Ectodermal cell (in vitro differentiated cells): Measurements from ENCODE around the gene ST6GAL1.

Source experiments
- H3K27ac ChIP-seq: 2 replicates; pipeline ENCODE4 v1.7.0; 2013; ENCODE audit warnings: mild to moderate bottlenecking, low read depth, low read length; ENCODE audit not compliant: insufficient read depth, poor library complexity, severe bottlenecking
- H3K27me3 ChIP-seq: 2 replicates; pipeline ENCODE4 v1.7.0; 2013; ENCODE audit warnings: mild to moderate bottlenecking, low read length; ENCODE audit not compliant: insufficient read depth, control insufficient read depth, poor library complexity, severe bottlenecking
- H3K36me3 ChIP-seq: one replicate; pipeline ENCODE4 v1.7.0; 2013; ENCODE audit warnings: low read length; ENCODE audit not compliant: control insufficient read depth, insufficient read depth
- H3K4me1 ChIP-seq: one replicate; pipeline ENCODE4 v1.7.0; 2013; ENCODE audit warnings: low read length; ENCODE audit not compliant: control insufficient read depth, insufficient read depth
- H3K4me3 ChIP-seq: 2 replicates; pipeline ENCODE4 v1.7.0; 2013; ENCODE audit warnings: low read depth, low read length, control low read depth; ENCODE audit not compliant: insufficient read depth
- H3K9me3 ChIP-seq: 2 replicates; pipeline ENCODE4 v1.7.0; 2013; ENCODE audit warnings: mild to moderate bottlenecking, low read length, moderate library complexity; ENCODE audit not compliant: control insufficient read depth
- WGBS, 2 experiments: methylation state at CpG; one replicate each; pipeline ENCODE4 v1.1.7; 2013; ENCODE audit warnings: missing lambda C conversion rate in 2 of 2; 5-methylcytosine and 5-hydroxymethylcytosine counted together

The ST6GAL1 gene

DNA sequence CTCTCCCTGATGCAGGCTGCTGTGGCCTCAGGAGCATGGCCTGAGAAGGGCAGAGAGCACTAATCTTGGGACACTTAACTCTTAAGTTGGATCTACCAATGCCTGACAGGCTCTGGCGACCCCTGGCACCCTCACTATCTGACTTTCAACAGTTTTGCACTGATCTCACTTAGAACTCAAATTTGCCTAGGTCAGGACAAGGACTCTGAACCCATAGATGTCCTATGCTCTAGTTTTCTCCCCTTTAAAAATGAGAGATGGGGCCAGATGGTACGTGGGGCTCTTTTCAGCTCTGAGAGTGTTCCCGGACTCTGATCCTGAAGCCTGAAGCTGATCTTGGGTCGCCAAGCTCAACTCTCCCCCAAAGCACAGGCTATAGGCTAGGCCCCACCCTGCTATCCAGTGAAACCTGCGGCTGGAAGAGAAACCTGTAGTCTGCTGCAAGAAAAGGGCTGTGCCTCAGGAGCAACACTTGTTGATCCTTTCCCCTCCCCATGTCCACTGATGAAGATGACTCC lies 143.3 kb downstream of the ST6GAL1 start:
- H3K4me1 ChIP-seq = no peaks in the 10 kb centered on the region
- peaks cover 27% of the 10 kb centered on the region for H3K36me3 ChIP-seq
- no peaks in the 10 kb centered on the region for H3K9me3 ChIP-seq
- H3K4me3 ChIP-seq = no peak overlapping the region
- 93% methylated on average over 5 of the region's 5 CpGs for WGBS, 2 experiments
- H3K27ac ChIP-seq = no peak overlapping the region
- no peaks in the 10 kb centered on the region for H3K27me3 ChIP-seq

DNA sequence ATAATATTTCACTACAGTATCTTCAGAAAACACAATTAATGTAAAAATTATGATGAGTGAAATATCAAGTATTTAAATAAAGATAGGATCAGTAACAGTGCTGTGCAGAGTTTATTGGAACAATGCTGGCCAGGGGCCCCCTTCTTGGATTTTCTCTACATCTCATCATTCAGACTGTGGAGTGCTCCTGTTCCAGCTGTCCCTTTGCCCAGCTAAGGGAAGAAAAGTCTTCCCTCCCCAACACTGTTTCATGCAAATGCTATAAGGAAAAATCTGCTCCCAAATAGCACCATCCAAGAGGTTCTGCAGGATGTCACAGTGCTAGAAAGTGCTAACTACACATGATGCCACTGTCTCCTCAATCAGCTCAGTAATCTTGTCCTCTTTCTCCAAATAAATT lies 144.5 kb downstream of the ST6GAL1 start:
- Histone ChIP-seq H3K27ac (no peak overlapping the region), H3K4me3 (no peak overlapping the region), H3K4me1 (no peaks in the 10 kb centered on the region), H3K9me3 (no peaks in the 10 kb centered on the region), H3K27me3 (no peaks in the 10 kb centered on the region), H3K36me3 (peaks cover 26% of the 10 kb centered on the region)

DNA sequence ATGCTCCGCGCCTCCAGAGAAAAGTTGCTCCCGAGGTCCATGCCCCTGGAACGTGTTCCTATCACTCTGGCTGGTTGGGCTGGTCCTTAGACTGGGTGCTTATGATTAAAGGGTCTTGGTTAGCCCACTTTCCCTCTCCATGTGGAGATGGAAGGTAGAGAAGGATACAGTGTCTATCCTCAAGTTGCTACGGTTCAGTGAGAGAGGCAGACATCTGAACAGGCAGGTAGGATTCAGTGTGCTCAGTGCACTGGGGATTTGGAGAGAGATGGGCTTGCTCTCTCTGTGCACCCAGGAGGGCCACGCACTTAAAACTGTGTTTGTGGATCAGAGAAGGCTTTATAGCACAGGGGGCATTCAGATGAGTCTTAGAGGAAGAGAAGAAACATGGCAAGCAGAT lies 146.0 kb downstream of the ST6GAL1 start:
- no peaks in the 10 kb centered on the region for H3K4me1 ChIP-seq
- H3K4me3 ChIP-seq = no peak overlapping the region
- peaks cover 22% of the 10 kb centered on the region for H3K36me3 ChIP-seq
- H3K27me3 ChIP-seq = no peaks in the 10 kb centered on the region
- no peak overlapping the region for H3K27ac ChIP-seq
- H3K9me3 ChIP-seq = no peaks in the 10 kb centered on the region
- 97% methylated on average over 6 of the region's 6 CpGs for WGBS, 2 experiments

DNA sequence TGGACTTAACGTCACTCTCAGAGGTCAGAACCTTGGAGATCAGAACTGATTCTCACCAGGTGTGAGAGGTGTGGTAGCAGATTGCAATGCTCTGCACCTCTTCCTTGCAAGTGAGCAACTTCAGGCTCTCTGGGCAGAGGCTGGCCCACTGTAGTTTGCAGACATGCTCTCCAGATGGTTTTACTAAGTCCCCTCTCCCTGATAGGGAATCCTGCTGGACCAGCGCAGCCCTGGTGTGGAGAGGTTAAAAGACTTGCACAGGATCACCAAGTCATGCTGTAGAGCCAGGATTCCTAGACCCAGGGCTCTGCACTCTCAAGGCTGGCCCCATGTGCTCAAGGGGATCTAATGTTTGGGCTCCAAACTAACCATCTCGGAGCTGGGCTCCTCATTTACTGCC lies 146.8 kb downstream of the ST6GAL1 start:
- no peak overlapping the region for H3K27ac ChIP-seq
- H3K4me1 ChIP-seq = no peaks in the 10 kb centered on the region
- H3K9me3 ChIP-seq = no peaks in the 10 kb centered on the region
- H3K27me3 ChIP-seq = no peaks in the 10 kb centered on the region
- 93 to 96% methylated on average over 3 of the region's 3 CpGs for WGBS, 2 experiments
- H3K36me3 ChIP-seq = peaks cover 22% of the 10 kb centered on the region
- no peak overlapping the region for H3K4me3 ChIP-seq

DNA sequence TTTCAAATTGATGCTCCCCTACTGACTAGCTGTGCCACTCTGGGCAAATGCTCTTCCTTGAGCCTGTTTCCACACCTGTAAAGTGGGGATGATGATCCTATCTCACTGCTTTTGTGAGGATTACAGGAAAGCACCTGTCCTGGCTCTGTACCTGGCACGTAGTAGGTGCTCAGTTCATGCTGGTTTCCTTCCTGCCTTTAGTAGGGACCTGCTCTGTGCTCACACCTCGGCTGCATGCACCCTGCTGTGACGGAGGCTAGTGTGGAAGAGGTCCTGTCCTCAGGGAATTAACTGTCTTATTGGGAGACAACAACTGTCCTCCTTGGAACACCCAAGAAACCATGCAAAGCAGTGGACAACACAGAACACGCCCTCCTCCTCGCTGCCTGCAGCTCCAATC lies 147.2 kb downstream of the ST6GAL1 start:
- WGBS, 2 experiments = 87 to 94% methylated on average over 5 of the region's 5 CpGs
- Histone ChIP-seq H3K27me3 (no peaks in the 10 kb centered on the region), H3K36me3 (peaks cover 22% of the 10 kb centered on the region), H3K4me1 (no peaks in the 10 kb centered on the region), H3K9me3 (no peaks in the 10 kb centered on the region), H3K27ac (no peak overlapping the region), H3K4me3 (no peak overlapping the region)

DNA sequence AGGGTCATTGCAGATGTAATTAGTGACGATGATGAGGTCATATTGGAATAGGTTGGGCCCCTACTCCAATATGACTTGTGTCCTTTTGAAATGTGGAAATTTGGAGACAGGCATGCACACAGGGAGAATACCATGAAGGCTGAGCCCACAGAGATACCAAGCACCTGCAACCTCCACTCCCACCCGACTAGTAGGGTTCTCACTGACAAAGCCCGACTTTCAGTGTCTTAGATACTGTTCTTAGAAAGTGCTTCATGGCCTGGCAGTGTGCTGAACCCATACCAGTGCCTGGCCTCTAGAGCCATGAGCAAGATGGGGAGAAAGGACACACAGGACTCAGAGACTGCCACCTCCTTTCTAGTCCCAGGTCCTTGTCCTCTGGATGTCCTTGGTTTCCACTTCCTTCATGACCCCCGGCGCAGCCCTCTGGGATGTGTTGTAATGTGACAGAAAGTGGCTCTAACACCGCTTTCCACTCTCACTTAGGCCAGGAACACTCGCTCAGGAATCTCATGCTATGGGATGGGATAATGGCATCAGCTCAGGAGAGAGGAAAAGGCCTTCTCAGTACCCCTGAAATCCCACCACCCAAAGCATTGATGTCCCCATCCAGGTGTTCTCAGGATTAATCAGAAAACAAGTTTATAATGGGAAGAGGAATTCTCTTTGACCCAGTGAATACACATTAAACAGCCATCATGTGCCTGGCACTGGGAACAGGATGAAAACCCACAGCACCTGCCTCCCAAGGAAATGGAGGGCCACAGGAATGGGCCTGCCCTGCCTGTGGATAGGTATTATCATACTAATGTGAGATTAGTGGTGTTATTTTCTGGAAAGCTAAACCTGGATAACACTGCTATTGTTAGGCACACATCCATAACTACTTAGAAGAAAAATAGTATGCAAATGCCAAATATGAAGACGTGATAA lies 149.0 kb downstream of the ST6GAL1 start:
- no peaks in the 10 kb centered on the region for H3K9me3 ChIP-seq
- H3K27ac ChIP-seq = no peak overlapping the region
- no peak overlapping the region for H3K4me3 ChIP-seq
- no peaks in the 10 kb centered on the region for H3K4me1 ChIP-seq
- H3K36me3 ChIP-seq = peaks cover 16% of the 10 kb centered on the region
- H3K27me3 ChIP-seq = no peaks in the 10 kb centered on the region
- WGBS, 2 experiments = 93 to 94% methylated on average over 8 of the region's 8 CpGs

DNA sequence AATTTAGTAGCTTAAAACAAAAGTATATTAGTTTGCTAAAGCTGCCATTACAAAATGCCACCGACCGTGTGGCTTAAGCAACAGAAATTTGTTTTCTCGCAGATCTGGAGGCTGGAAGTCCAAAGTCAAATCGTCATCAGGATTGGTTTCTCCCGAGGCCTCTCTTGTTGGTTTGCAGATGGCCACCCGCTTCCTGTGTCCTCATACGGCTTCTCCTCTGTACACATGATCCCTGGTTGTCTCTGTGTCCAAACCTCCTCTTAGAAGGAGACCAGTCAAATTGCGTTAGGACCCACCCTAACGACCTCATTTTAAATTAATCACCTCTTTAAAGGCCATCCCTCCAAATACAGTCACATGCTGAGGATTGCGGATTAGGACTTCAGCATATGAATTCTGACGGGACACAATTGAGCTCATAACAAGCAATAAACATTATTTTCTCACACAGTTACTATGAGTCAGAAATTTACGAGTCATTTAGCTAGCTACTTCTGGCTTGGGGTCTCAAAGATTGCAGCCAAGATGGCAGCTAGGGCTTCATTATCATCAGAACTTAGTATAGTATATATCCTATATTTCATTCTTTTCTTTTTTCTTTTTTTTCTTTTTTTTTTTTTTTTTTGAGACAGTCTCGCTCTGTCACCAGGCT lies 150.6 kb downstream of the ST6GAL1 start:
- WGBS, 2 experiments = 92 to 95% methylated on average over 13 of the region's 13 CpGs
- Histone ChIP-seq H3K27ac (no peak overlapping the region), H3K27me3 (no peaks in the 10 kb centered on the region), H3K4me1 (no peaks in the 10 kb centered on the region), H3K36me3 (peaks cover 12% of the 10 kb centered on the region), H3K4me3 (no peak overlapping the region), H3K9me3 (no peaks in the 10 kb centered on the region)

DNA sequence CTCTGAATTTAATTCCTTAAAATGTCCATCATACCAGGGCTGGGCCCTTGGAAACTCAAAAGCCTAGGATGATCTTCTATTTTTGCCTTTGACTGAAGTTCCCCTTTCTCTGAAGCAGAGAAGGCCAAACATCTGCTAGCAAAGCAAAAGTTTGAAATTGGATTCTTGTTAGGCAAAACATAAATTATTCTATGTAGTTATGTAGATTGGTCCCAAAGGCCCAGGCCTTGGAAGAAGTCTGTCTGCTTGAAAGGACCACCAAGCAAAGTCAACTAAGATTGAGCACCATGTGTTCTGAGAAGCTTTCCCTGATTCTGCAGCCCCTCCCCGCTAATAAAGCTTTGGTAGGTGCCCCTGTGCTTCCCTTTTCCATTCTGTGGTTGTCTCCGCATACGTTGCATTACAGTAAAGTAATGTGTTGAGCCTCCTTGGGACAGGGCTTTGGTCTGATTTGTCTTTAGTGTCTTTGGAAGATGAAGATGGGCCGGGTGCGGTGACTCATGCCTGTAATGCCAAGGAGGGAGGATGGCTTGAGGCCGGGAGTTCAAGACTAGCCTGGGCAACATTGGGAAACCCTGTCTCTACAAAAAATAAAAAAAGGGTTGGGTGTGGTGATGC lies 152.5 kb downstream of the ST6GAL1 start:
- Histone ChIP-seq H3K27ac (no peak overlapping the region), H3K4me1 (no peaks in the 10 kb centered on the region), H3K9me3 (no peaks in the 10 kb centered on the region), H3K4me3 (no peak overlapping the region), H3K27me3 (no peaks in the 10 kb centered on the region), H3K36me3 (no peaks in the 10 kb centered on the region)
- WGBS, 2 experiments = 94 to 97% methylated on average over 6 of the region's 6 CpGs

DNA sequence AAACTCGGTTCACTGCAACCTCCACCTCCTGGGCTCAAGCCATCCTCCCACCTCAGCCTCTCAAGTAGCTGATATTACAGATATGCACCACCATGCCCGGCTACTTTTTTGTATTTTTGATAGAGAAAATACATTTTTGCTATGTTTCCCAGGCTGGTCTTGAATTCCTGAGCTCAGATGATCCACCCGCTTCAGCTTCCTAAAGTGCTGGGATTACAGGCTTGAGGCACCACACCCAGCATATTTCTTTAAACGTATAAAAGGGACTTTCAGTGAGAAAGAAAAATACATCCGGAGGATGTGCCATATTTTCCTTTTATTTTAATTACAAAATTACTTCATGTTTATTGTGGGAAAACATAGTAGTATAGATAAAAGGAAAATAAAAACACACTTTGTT lies 153.8 kb downstream of the ST6GAL1 start:
- no peaks in the 10 kb centered on the region for H3K4me1 ChIP-seq
- no peaks in the 10 kb centered on the region for H3K9me3 ChIP-seq
- no peak overlapping the region for H3K4me3 ChIP-seq
- H3K36me3 ChIP-seq = no peaks in the 10 kb centered on the region
- no peaks in the 10 kb centered on the region for H3K27me3 ChIP-seq
- 89 to 96% methylated on average over 3 to 4 of the region's 5 CpGs for WGBS, 2 experiments
- no peak overlapping the region for H3K27ac ChIP-seq

DNA sequence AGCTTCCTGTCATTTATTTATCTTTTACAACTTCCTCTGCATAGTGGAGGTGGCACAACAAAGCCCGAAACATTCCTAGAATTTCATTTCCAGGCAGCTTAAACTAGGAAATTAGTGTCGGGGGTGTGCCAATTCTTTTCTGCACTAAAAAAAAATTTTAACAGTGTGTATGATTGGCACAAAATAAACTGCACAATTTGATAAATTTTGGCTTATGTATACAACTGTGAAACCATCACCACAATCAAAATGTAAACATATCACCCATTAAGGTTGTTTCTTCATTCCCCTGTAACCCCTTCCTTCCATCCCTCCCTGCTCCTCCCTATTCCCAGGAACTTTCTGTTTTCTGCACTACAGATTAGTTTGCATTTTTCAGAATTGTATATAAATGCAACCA lies 154.3 kb downstream of the ST6GAL1 start:
- no peaks in the 10 kb centered on the region for H3K9me3 ChIP-seq
- H3K27ac ChIP-seq = no peak overlapping the region
- no peak overlapping the region for H3K4me3 ChIP-seq
- H3K27me3 ChIP-seq = no peaks in the 10 kb centered on the region
- no peaks in the 10 kb centered on the region for H3K4me1 ChIP-seq
- 90 to 100% methylated on average over 1 to 2 of the region's 2 CpGs for WGBS, 2 experiments
- no peaks in the 10 kb centered on the region for H3K36me3 ChIP-seq
